T-cell (primary cell): ENCODE results near the gene NADK. TPM values are rescaled to one million over a fixed set of nuclear protein-coding genes. Genes with fewer than 3 reads are reported as not detected.

Experiments
- ATAC-seq, 4 experiments: fragments of 200-7000 bp in 3 of 4; fragments of 150-1000 bp in 1 of 4; cut with Tn5 transposase; replicated peaks in 1 of 4; 1 replicate in 3 of 4; 2 replicates in 1 of 4; pipeline ENCODE4 v1.10.0; 2021; ENCODE audit warnings: moderate library complexity in 3 of 4, mild to moderate bottlenecking in 2 of 4, moderate number of reproducible peaks in 1 of 4
- CTCF ChIA-PET, 2 donors: fragments of 300-600 bp; sonication (Branson Sonifier 250); formaldehyde crosslinking; loops; one replicate each; lab custom pipeline; 2022; ENCODE audit warnings: antibody characterized with exemption in 2 of 2; lab: Charles Lee
- POLR2A ChIA-PET, 2 donors: fragments of 300-600 bp; sonication (Branson Sonifier 250); formaldehyde crosslinking; loops; one replicate each; lab custom pipeline; 2022; ENCODE audit warnings: antibody characterized with exemption in 2 of 2; lab: Charles Lee
- DNase-seq, 35 experiments: peaks; one replicate each; pipeline versions ENCODE4 v3.0.0 to v3.0.0-alpha.2; 2013 to 2023
- H3K27ac ChIP-seq: one replicate; pipeline ENCODE4 v1.5.1; 2013; ENCODE audit warnings: low read length
- H3K27me3 ChIP-seq, 2 experiments: replicated peaks in 1 of 2; 1 replicate in 1 of 2; 2 replicates in 1 of 2; pipeline versions ENCODE4 v1.6.1 to v1.7.0; 2013; ENCODE audit warnings: low read length in 1 of 2, mixed read lengths in 1 of 2; ENCODE audit not compliant: control insufficient read depth in 2 of 2, insufficient read depth in 2 of 2; ENCODE audit errors: extremely low read depth in 1 of 2
- H3K36me3 ChIP-seq, 2 donors: 1 replicate in 1 of 2; 2 replicates in 1 of 2; pipeline versions ENCODE4 v1.6.1 to v1.7.0; 2013; ENCODE audit warnings: low read length in 1 of 2; ENCODE audit not compliant: control insufficient read depth in 2 of 2, insufficient read depth in 1 of 2; ENCODE audit errors: extremely low read depth in 1 of 2
- H3K4me1 ChIP-seq, 2 experiments: 1 replicate in 1 of 2; 2 replicates in 1 of 2; pipeline versions ENCODE4 v1.6.1 to v1.7.0; 2013; ENCODE audit warnings: low read length in 2 of 2, mixed read lengths in 1 of 2; ENCODE audit not compliant: insufficient read depth in 2 of 2, control insufficient read depth in 1 of 2; ENCODE audit errors: extremely low read depth in 1 of 2
- H3K4me3 ChIP-seq, 2 donors: 1 replicate in 1 of 2; 2 replicates in 1 of 2; pipeline versions ENCODE4 v1.5.1 to v1.7.0; 2013; ENCODE audit warnings: mild to moderate bottlenecking in 2 of 2, low read length in 1 of 2, moderate library complexity in 1 of 2; ENCODE audit not compliant: control insufficient read depth in 1 of 2; ENCODE audit errors: extremely low read depth in 1 of 2
- H3K9me3 ChIP-seq: 2 replicates; pipeline ENCODE4 v1.7.0; 2013
- H3K27ac Mint-ChIP-seq, 2 donors: one replicate each; pipeline ENCODE4 v1.8.0; 2020 to 2021; ENCODE audit warnings: mild to moderate bottlenecking in 2 of 2, mixed read lengths in 2 of 2
- H3K27me3 Mint-ChIP-seq, 2 donors: one replicate each; pipeline ENCODE4 v1.8.0; 2021 to 2022; ENCODE audit warnings: mixed read lengths in 2 of 2
- H3K36me3 Mint-ChIP-seq: one replicate; pipeline ENCODE4 v1.8.0; 2021; ENCODE audit warnings: mixed read lengths
- H3K4me1 Mint-ChIP-seq, 3 donors: one replicate each; pipeline ENCODE4 v1.8.0; 2020 to 2022; ENCODE audit warnings: mixed read lengths in 3 of 3, mild to moderate bottlenecking in 1 of 3
- H3K4me3 Mint-ChIP-seq, 3 donors: one replicate each; pipeline ENCODE4 v1.8.0; 2020 to 2022; ENCODE audit warnings: mild to moderate bottlenecking in 3 of 3, mixed read lengths in 3 of 3, moderate library complexity in 3 of 3
- H3K9me3 Mint-ChIP-seq, 3 donors: one replicate each; pipeline ENCODE4 v1.8.0; 2020 to 2022; ENCODE audit warnings: mixed read lengths in 3 of 3
- WGBS: methylation state at CpG from one replicate; pipeline ENCODE4 v1.1.5; 2013; ENCODE audit warnings: missing lambda C conversion rate; ENCODE audit not compliant: insufficient coverage; 5-methylcytosine and 5-hydroxymethylcytosine counted together
- total RNA-seq, 35 experiments: library from RNA in 6 of 35; stranded (reverse) in 6 of 35; fragments of 120-200 nt in 1 of 35; gene quantifications; one replicate each; pipeline versions ENCODE4 v1.2.1 to v1.2.4 and lab custom pipeline; 2013 to 2026

The NADK gene, protein sequence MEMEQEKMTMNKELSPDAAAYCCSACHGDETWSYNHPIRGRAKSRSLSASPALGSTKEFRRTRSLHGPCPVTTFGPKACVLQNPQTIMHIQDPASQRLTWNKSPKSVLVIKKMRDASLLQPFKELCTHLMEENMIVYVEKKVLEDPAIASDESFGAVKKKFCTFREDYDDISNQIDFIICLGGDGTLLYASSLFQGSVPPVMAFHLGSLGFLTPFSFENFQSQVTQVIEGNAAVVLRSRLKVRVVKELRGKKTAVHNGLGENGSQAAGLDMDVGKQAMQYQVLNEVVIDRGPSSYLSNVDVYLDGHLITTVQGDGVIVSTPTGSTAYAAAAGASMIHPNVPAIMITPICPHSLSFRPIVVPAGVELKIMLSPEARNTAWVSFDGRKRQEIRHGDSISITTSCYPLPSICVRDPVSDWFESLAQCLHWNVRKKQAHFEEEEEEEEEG
- total RNA-seq: 10 to 100 TPM; 45.6 to 68.2 (median 58.0) TPM
- 36.5 TPM for total RNA-seq (2013)
- 25.5 to 118 (median 49.2) reads per million in 29 experiments for total RNA-seq (lab: John Stamatoyannopoulos, UW)

DNA sequence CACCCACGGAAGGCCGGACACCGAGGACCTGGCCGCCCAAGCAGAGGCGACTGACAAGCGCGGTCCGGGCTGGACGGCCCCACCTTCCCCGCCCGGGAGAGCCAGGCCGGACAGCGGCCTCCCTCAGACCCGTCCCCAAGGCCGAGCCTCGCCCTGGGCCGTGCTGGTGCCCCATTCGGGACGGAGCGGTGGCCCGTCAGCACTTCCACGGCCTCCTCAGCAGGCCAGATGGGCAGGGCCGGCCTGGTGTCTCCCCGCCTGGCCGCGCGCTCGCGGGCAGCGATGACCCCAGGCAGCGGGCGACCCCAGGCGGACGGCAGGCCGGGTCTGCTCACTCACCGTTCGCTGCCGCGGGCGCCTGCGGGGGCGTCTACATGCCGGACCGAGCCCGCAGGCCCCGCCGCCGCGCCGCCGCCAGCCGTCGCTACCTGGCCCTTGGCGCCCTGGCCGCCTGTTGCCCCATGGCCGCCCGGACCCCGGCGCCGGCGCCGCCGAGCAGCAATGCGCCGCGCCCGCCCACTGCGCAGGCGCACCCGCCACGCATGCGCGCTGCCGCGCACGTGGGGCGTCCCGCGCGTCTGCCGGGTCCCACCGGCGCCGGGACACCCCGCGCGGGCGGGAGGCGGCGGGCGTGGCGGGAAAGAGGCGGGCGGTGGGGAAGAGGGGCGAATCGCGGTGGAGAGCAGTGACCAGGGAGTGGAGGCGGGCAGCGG is at the start of gene NADK:
NADK (minus strand) TSS at position 521 of the 713 bp plus-strand sequence. CDS start 13,064 bp downstream, outside the sequence.
- H3K4me1 Mint-ChIP-seq: peaks cover 53 to 69% (median 63%) of the 10 kb centered on the region in 3 donors
- WGBS: under 1% methylated on average over 94 of the region's 99 CpGs

DNA sequence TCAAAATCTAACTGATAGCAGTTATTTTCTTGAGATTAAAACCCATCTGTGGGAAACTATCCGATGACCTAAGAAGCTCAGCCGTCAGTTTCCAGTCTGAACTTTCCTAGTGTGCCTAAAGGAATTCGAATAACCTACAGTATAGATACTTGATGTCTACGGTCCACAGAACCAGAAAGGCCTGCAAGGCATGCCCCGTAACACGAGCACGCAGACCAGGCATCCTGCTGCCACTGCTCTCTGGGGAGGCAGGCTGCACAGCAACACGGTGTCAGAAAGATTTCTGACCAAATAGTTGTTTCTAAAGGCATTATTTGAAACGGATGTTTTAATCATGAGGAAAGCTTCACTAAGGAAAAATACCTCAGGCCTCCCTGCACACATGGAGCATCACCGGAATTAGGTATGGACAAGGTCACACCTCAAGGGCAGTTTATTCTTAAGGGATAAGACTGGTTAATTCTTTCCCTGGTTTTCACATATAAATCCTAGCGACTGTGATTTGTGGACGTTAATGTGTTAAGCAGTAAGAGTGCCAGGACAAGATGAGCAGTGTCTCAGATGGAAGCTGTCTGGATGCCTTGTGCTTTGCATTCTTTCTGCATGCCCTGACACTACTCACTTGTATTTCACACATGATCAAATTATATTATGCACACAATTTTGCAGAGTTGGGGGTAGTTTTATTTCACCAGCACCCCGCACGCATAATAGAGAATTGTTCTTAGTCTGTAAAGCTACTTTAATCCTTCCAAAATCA is 49.0 kb upstream of the NADK start:
- DNase-seq: no peak
- no peak for ATAC-seq
- no peaks in the 10 kb centered on the region for H3K27me3 ChIP-seq
- no peaks in the 10 kb centered on the region for H3K9me3 ChIP-seq
- peaks cover 2 to 12% of the 10 kb centered on the region in 2 experiments for H3K4me1 ChIP-seq
- no peak overlapping the region for H3K4me3 ChIP-seq
- ChIA-PET POLR2A (no interaction called here), CTCF (interaction anchor here in 1 of 2 donors (0.6 kb wide), 1 partner anchor 61 kb away, joined by 3 read pairs; no protein-coding TSS in a partner anchor)
- Mint-ChIP-seq H3K9me3 (no peaks in the 10 kb centered on the region), H3K4me1 (peaks cover 7 to 47% (median 43%) of the 10 kb centered on the region in 3 donors), H3K27ac (no peak overlapping the region), H3K4me3 (no peak overlapping the region), H3K36me3 (peaks cover 16% of the 10 kb centered on the region), H3K27me3 (no peaks in the 10 kb centered on the region)
- H3K36me3 ChIP-seq: peaks cover 5 to 48% of the 10 kb centered on the region in 2 donors
- WGBS: 93% methylated on average over 6 of the region's 14 CpGs
- H3K27ac ChIP-seq: no peak overlapping the region

More for the DNA sequence above, at the start of gene NADK:
- no peaks in the 10 kb centered on the region for H3K27me3 Mint-ChIP-seq
- H3K4me1 ChIP-seq: peaks cover 41 to 67% of the 10 kb centered on the region in 2 experiments
- H3K9me3 Mint-ChIP-seq: no peaks in the 10 kb centered on the region
- DNase-seq: peak; percentile 20 to 88 (median 58)
- peak within 1 kb of the TSS; percentile 95 to 98 for H3K27ac Mint-ChIP-seq
- H3K36me3 Mint-ChIP-seq: no peaks in the 10 kb centered on the region
- peaks cover 0 to 3% of the 10 kb centered on the region in 2 donors for H3K36me3 ChIP-seq
- ATAC-seq: peak; percentile 64 to 72 (median 66)
- H3K4me3 ChIP-seq: peak within 1 kb of the TSS; percentile 52 to 74
- ChIA-PET POLR2A (no interaction called here), CTCF (no interaction called here)
- peak within 1 kb of the TSS; percentile 91 for H3K27ac ChIP-seq
- no peaks in the 10 kb centered on the region for H3K27me3 ChIP-seq
- H3K9me3 ChIP-seq: no peaks in the 10 kb centered on the region
- peak within 1 kb of the TSS; percentile 76 to 83 (median 80) for H3K4me3 Mint-ChIP-seq

DNA sequence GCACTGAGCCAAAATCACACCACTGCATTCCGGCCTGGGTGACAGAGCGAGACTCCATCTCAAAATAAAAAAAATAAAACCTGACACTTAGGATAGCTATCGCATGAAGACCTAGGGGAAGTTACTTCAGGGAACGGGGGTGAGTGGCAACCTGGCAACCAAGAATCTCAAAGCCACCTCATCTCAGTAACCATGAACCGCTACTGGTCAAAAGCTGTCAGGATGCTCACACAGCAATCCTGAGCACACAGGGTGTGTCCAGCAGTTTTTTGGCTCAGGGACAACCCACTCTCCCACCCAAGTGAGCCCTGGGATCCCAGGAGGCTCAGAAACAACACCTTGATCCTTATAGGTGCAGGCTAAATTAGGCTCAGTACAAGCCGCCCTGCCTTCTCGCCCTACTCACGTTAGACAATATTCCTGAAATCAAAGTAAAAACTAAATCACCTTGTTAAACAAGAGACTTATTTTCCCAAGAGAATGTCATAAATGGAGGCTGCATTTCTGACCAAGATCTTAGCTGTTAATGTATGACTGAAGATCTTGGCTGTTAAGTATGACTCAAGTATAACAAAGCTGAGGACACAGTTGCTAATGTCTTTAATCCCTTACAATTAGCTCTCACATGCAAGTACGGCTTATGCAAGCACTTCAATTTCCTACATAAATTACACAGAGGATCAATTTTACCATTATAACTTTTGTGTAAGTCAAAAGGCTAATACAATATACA is 48.3 kb upstream of the NADK start:
- peaks cover 6 to 45% (median 41%) of the 10 kb centered on the region in 3 donors for H3K4me1 Mint-ChIP-seq
- CTCF ChIA-PET: no interaction called here
- Histone ChIP-seq H3K27ac (no peak overlapping the region), H3K4me3 (no peak overlapping the region), H3K4me1 (peaks cover 2 to 12% of the 10 kb centered on the region in 2 experiments), H3K27me3 (no peaks in the 10 kb centered on the region), H3K9me3 (no peaks in the 10 kb centered on the region), H3K36me3 (peaks cover 5 to 50% of the 10 kb centered on the region in 2 donors)
- peak overlapping the region; percentile 1 to 27 for H3K27ac Mint-ChIP-seq
- H3K4me3 Mint-ChIP-seq: no peak overlapping the region
- DNase-seq (no peak), ATAC-seq (no peak)
- 65% methylated on average over 2 of the region's 9 CpGs for WGBS
- POLR2A ChIA-PET: interaction anchor here in 1 of 2 donors (0.5 kb wide), 1 partner anchor 58 kb away, joined by 3 read pairs; no protein-coding TSS in a partner anchor
- no peaks in the 10 kb centered on the region for H3K9me3 Mint-ChIP-seq
- no peaks in the 10 kb centered on the region for H3K27me3 Mint-ChIP-seq
- H3K36me3 Mint-ChIP-seq: peaks cover 13% of the 10 kb centered on the region

DNA sequence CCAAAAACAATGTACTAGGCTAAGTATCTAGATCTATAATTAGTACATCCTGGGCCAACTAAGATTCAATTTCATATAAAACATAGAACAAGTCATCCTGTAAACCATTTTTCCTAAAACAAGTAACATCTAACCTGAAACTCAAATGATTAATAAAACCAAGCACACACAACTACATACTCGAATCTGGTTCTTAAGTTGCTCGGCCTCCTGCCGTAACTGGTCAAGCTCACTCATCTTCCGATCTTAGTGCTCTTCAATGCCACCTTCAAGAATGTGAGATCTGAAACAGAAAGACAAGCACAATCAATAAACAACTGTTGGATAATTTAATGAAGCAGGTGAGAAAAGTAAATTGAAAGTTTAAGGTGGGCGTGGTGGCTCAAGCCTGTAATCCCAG is 46.9 kb upstream of the NADK start:
- whole genome bisulfite sequencing: no CpG with 5 or more reads among the region's 5 CpGs
- Mint-ChIP-seq H3K27ac (peak overlapping the region; percentile 1 to 50), H3K36me3 (peaks cover 18% of the 10 kb centered on the region), H3K27me3 (no peaks in the 10 kb centered on the region), H3K4me3 (no peak overlapping the region), H3K9me3 (no peaks in the 10 kb centered on the region), H3K4me1 (peaks cover 6 to 45% (median 39%) of the 10 kb centered on the region in 3 donors)
- no peak for ATAC-seq
- Histone ChIP-seq H3K27ac (no peak overlapping the region), H3K4me1 (peaks cover 2 to 12% of the 10 kb centered on the region in 2 experiments), H3K4me3 (no peak overlapping the region), H3K9me3 (no peaks in the 10 kb centered on the region), H3K36me3 (peaks cover 5 to 45% of the 10 kb centered on the region in 2 donors), H3K27me3 (no peaks in the 10 kb centered on the region)
- POLR2A ChIA-PET: no interaction called here
- CTCF ChIA-PET: no interaction called here
- no peak for DNase-seq

DNA sequence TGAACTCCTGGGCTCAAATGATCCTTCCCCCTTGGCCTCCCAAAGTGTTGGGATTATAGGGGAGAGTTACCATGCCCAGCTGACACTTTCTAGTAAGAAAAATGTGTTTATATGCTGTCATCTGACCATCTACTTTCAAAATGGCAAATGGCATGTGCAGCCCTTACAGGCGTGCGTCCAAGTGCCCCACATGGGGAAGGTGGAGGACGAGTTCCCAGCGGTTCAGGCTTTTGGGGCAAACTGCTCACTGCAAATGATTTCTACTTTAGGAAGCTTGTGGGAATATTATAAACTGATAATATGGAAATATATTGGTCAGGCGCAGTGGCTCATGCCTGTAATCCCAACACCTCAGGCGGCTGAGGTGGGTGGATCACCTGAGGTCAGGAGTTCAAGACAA is 41.5 kb upstream of the NADK start:
- no peak for ATAC-seq
- 100% methylated on average over 1 of the region's 6 CpGs for WGBS
- Mint-ChIP-seq H3K27me3 (no peaks in the 10 kb centered on the region), H3K4me3 (no peak overlapping the region), H3K9me3 (no peaks in the 10 kb centered on the region), H3K36me3 (peaks cover 23% of the 10 kb centered on the region), H3K27ac (peak overlapping the region in 1 of 2 donors; percentile 39), H3K4me1 (peaks cover 6 to 17% (median 6%) of the 10 kb centered on the region in 3 donors)
- H3K36me3 ChIP-seq: peaks cover 14 to 60% of the 10 kb centered on the region in 2 donors
- H3K9me3 ChIP-seq: no peaks in the 10 kb centered on the region
- H3K4me3 ChIP-seq: no peak overlapping the region
- POLR2A ChIA-PET: interaction anchor here in 1 of 2 donors (0.6 kb wide), 1 partner anchor 13 kb away, joined by 4 read pairs; no protein-coding TSS in a partner anchor
- CTCF ChIA-PET: interaction anchor here in 1 of 2 donors (0.6 kb wide), 1 partner anchor 532 kb away, joined by 5 read pairs; no protein-coding TSS in a partner anchor
- H3K4me1 ChIP-seq: peaks cover 2% of the 10 kb centered on the region in 2 experiments
- no peaks in the 10 kb centered on the region for H3K27me3 ChIP-seq
- DNase-seq: no peak
- H3K27ac ChIP-seq: no peak overlapping the region
